ENCODE results near the gene CTSL. TPM values are rescaled to one million over a fixed set of nuclear protein-coding genes. Genes with fewer than 3 reads are reported as not detected.
"Not testable (repeated sequence)": the region's sequence is repeated elsewhere in the genome, so short reads cannot be mapped to it uniquely, and the experiment has no call there.

The CTSL gene
- total RNA-seq, 1 experiment from 2014 or later = 134 TPM

DNA sequence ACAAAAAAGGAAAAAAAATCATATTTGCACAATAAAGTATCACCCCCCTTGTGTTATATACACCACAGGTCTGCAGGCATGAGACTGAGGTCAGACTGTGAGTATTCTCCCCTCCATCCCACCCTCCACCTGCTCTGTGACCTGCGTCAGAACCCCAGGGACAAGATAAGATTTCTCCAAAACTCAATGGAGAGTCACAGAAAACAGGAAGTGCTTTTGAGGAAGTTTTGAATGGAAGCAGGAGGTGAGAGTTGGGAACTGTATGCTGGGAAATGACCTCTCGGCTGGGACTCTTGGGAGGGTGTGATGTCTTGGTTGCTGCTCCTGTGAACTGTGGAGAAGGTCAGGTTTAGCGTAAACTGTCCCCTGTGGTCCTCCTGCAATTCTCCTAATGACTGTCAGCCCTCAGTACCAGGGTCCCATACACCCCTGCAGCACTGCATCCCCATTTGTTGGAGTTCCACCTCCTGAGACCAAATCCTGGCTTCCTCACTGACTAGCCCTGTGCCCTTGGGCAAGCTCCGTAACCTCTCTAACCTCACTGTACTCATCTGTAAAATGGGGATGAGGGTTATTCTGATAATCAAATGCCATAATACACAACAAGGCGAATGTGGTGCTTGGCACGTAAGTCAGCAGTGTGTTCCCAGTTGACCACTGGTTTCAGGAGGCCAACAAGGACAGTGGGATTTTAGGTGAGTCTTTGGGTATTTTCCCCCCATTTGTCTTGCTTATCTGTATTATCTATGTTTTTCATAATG is 6.9 kb upstream of the CTSL start:
- no peak for DNase-seq (ENCODE audit: low read depth)

GRCh38 chr9:87720173-87720572 is 5.7 kb upstream of the CTSL start:
- DNase-seq (ENCODE audit: low read depth) = no peak

- DNase-seq (ENCODE audit: low read depth) = no peak
Observed at GRCh38 chr9:87722393-87723088, 3.4 kb upstream of the CTSL start.

DNA sequence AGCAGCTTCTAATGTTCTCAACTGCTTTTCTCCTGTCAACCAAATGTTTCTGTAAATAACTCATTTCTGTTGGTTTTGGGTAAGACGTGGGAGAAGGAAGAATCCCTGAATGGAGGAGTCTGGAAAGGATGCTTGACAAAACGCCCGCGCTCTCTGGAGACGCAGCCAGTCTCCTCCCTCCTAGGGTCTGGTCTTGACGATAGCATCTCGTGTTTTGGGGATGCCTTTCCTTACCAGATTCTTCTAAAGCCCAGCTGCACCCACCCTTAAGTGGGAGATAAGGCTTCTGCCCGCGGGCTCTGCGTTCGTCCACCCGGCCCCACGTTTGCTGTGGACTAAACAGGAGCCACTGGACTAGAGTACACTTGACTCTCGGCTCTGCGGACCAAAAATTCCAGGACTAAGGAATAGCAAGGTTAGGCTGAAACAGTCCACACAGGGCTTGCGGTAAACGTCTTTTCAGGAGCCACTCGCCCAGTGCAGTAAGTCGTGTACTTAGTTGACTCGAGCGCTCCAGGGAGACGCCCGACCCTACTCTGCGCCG is 491 bp upstream of the CTSL start:
- DNase-seq (ENCODE audit: low read depth) = no peak

- DNase-seq (ENCODE audit: low read depth) = no peak
Observed at GRCh38 chr9:87729246-87729645, 3.3 kb downstream of the CTSL start.

GRCh38 chr9:87731321-87731720 is 5.4 kb downstream of the CTSL start:
- DNase-seq (ENCODE audit: low read depth) = no peak

DNA sequence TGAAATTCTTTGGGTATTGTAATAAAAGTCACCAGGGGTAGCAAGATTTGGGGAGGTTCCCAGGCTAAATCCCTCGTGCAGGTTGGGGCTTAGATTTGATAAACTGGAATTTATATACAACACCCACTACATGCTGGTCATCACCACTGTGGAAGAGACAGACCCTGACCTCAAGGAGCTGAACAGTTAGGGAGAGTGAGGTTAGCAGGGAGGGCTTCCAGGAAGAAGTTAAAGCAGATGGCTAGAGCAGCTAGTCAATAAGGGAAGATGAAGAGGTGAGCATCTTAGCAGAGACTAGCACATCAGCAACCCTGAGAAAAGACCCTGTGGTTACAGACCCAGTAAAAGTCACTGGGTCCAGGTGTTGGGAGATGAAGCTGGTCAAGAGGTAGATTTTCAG is 6.4 kb downstream of the CTSL start:
- DNase-seq (ENCODE audit: low read depth) = no peak

DNA sequence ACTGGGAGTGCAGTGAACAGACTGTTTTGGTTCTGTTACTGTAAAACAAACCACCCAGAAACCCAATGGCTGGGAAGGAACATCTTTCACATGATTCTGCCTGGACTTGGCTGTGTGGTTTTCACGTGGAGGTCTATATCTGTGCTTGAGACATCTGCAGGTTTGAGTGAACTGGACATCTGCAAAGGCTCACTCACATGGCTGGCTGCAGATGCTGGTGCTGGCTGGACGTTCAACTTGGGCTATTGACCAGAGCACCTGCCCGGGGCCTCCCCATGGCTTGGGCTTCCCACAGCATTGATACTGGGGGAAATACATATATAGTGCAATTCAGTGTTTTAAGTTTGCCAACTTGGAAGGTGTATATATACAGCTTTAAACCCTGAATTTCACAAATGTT is 6.8 kb downstream of the CTSL start:
- DNase-seq (ENCODE audit: low read depth) = no peak

DNA sequence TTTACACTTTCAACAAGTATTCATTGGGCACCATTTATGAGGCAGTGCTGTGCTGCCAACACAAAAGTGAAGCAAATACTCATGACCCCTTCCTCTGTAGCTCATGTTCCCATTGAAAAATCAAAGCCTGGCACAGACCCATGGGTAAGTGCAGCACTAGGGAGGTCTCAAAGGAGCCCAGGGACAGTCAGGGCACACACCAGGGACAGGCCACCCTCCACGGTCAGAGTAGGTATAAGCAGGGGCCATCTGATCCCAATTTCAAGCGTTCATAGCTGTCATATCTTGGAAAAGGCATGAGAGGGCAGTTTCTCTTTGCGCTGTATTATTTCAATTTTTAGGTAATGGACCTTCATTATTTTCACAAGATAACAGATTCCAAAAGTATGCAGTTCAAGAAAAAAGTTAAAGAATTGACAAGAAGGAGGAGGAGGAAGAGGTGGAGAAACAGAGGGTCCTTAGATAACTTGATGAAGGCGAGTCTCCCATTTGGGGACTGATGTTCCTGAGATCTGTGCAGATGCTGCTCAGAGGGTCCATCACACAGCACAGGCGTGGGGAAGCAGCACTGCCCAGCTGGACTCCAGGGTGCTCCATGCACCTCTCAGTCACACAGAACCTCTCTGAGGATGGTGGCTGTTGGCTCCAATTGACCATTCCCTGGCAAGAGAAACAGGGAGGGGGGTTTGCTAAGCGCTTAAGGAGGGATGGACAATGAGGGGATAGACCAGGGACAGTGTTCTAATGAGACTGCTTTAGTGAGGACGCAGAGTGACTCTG is 7.5 kb downstream of the CTSL start:
- DNase-seq (ENCODE audit: low read depth) = no peak

GRCh38 chr9:87734106-87734505 is 8.2 kb downstream of the CTSL start:
- DNase-seq (ENCODE audit: low read depth) = no peak

DNA sequence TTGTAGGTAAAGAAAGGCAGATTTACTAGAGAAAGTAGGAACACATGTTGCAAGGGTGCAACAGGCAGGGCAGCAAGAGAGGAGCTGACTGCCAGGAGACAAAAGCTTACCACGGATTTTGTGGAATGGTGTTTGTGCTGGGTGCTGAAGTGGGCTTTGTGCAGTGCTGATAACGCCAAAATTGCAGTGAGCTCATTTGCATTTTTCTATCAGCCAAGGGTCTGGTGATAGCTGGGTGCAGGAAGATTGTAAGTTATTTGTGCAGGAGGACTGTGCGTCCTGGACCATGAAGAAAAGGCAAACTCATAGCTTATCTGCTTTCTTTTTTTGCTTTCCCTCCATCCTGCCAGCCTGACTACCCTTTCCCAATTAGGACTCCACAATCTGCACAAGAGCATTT is 13.6 kb downstream of the CTSL start:
- no peak for DNase-seq (ENCODE audit: low read depth)

- DNase-seq (ENCODE audit: low read depth) = peak; percentile 13
Observed at GRCh38 chr9:87740209-87740608, 14.3 kb downstream of the CTSL start.

GRCh38 chr9:87741326-87741725 is 15.4 kb downstream of the CTSL start:
- no peak for DNase-seq (ENCODE audit: low read depth)

GRCh38 chr9:87741891-87742290 is 16.0 kb downstream of the CTSL start:
- no peak for DNase-seq (ENCODE audit: low read depth)

GRCh38 chr9:87742813-87743428 is 17.0 kb downstream of the CTSL start:
- peak; percentile 46 for DNase-seq (ENCODE audit: low read depth)

DNA sequence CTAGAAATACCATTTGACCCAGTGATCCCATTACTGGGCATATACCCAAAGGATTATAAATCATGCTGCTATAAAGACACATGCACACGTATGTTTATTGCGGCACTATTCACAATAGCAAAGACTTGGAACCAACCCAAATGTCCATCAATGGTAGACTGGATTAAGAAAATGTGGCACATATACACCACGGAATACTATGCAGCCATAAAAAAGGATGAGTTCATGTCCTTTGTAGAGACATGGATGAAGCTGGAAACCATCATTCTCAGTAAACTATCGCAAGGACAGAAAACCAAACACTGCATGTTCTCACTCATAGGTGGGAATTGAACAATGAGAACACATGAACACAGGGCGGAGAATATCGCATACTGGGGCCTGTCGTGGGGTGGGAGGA is 18.3 kb downstream of the CTSL start:
- DNase-seq (ENCODE audit: low read depth) = not testable (repeated sequence)

DNA sequence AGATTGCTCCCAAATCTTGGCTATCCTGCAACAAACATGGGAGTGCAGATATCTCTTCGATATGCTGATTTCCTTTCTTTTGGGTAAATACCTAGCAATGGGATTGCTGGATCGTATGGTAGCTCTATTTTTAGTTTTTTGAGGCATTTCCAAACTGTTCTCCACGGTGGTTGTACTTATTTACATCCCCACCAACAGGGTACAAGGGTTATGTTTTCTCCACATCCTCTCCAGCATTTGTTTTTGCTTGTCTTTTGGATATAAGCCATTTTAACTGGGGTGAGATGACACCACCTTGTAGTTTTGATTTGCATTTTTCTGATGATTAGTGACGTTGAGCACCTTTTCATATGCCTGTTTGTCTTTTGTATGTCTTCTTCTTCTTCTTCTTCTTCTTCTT is 20.3 kb downstream of the CTSL start:
- no peak for DNase-seq (ENCODE audit: low read depth)

DNA sequence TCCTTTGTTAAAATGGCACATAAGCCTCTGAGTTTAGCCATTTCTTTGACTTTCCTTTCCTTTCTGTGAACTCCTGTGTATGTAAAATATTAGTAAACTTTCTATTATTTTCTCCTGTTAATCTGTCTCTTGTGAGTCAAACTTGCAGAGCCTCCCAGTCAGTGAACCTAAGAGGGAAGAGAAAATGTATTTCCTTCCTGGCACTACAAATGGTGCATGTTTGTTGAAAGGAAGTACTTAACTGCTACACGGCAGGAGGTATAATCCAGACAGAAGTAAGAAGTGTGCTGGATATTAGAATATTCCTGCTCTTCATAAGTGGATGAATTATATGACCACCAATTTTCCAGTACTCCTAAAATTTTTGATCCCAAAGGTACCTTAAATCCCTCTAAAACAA is 23.0 kb downstream of the CTSL start:
- DNase-seq (ENCODE audit: low read depth) = no peak

DNA sequence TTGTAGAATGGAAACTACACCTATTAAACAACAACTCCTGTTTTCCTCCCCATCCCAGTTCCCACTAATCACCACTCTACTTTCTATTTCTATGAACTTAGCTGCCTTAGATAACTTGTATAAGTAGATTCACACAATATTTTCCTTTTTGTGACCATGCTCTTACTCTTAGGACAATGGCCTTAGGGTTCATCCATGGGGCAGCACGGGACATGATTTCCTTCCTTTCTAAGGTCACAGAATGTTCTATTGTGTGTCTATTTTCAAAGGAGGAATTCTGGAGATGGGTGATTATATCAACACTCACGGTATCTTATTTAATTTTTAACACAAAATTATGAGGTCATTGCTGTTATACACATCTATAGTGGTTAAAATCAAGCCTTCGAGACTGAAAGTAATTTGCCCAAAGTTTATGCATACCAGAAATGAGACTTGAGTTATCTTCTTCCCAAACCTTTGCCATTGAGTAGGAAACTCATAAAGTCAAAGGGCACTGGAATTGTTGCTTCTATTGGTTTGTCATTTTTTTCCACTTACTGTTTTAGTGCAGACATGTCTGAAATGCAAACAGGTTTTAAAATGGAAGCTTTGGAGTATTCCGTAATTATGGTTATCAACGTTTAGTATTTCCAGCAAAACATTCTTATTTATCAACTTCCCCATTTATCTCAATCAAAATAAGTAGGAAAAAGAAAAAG is 23.6 kb downstream of the CTSL start:
- DNase-seq (ENCODE audit: low read depth) = no peak

DNA sequence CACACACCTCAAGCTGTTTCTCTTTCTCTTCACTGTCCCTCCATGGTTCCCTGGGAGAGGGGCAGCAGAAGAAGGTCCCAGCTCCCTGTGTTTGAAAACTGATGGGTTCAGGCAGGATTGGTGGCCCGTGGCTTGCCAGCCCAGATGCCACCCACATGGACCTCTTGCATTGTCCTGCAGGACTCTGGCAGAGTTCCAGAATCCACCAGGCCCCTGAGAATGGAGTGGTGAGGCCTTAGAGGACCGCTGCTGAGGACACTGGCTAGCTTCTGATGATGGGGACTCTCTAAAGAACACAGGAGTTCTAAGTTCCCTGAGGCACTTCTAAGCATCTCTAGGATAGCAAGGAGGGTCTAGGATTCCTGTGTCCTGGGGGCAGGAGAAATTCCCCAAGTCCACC is 24.8 kb downstream of the CTSL start:
- no peak for DNase-seq (ENCODE audit: low read depth)

- no peak for DNase-seq (ENCODE audit: low read depth)
Observed at GRCh38 chr9:87751423-87751822, 25.5 kb downstream of the CTSL start.

Data from HT1080 (cell line).